ENCODE data around the gene SEZ6L.

Gene SEZ6L

GRCh38 chr22:26283330-26283729 is 114.1 kb downstream of the SEZ6L start:
- H3K9ac ChIP-seq: no peak overlapping the region
- H3K36me3 ChIP-seq (ENCODE audit: insufficient read depth): no peaks in the 10 kb centered on the region
- H3K4me2 ChIP-seq: no peak overlapping the region
- TF ChIP-seq CTCF (conservative IDR thresholded peaks at IDR 0.05; ENCODE audit: low read depth, low read length): no peak
- H3K79me2 ChIP-seq (ENCODE audit: insufficient read depth, low read depth): no peaks in the 10 kb centered on the region
- no peaks in the 10 kb centered on the region for H4K20me1 ChIP-seq (ENCODE audit: insufficient read depth)
- H3K27me3 ChIP-seq (ENCODE audit: insufficient read depth, low read depth): peaks cover 3% of the 10 kb centered on the region; the same call in 1 of the 2 replicates
- no peak overlapping the region for H3K4me3 ChIP-seq (IDR thresholded peaks at IDR 0.05; ENCODE audit: insufficient read depth, low read depth, low read length)
- no peak overlapping the region for H2AFZ ChIP-seq (ENCODE audit: low read depth)
- no peak overlapping the region for H3K27ac ChIP-seq
- H3K4me1 ChIP-seq (ENCODE audit: low read depth, poor library complexity, severe bottlenecking): no peaks in the 10 kb centered on the region

- H3K36me3 ChIP-seq (ENCODE audit: insufficient read depth): no peaks in the 10 kb centered on the region
- H3K9ac ChIP-seq: no peak overlapping the region
- no peak overlapping the region for H2AFZ ChIP-seq (ENCODE audit: low read depth)
- no peaks in the 10 kb centered on the region for H3K27me3 ChIP-seq (ENCODE audit: insufficient read depth, low read depth)
- H3K4me1 ChIP-seq (ENCODE audit: low read depth, poor library complexity, severe bottlenecking): no peaks in the 10 kb centered on the region
- H4K20me1 ChIP-seq (ENCODE audit: insufficient read depth): no peaks in the 10 kb centered on the region
- H3K4me2 ChIP-seq: no peak overlapping the region
- no peak overlapping the region for H3K27ac ChIP-seq
- no peak for TF ChIP-seq CTCF (conservative IDR thresholded peaks at IDR 0.05; ENCODE audit: low read depth, low read length)
- H3K79me2 ChIP-seq (ENCODE audit: insufficient read depth, low read depth): no peaks in the 10 kb centered on the region
- no peak overlapping the region for H3K4me3 ChIP-seq (IDR thresholded peaks at IDR 0.05; ENCODE audit: insufficient read depth, low read depth, low read length)
Observed at GRCh38 chr22:26285632-26286031, 116.4 kb downstream of the SEZ6L start.

- TF ChIP-seq CTCF (conservative IDR thresholded peaks at IDR 0.05; ENCODE audit: low read depth, low read length): no peak
- Histone ChIP-seq H3K27ac (no peak overlapping the region), H3K79me2 (ENCODE audit: insufficient read depth, low read depth) (no peaks in the 10 kb centered on the region), H3K9ac (no peak overlapping the region), H2AFZ (ENCODE audit: low read depth) (no peak overlapping the region), H3K4me2 (no peak overlapping the region), H3K4me1 (ENCODE audit: low read depth, poor library complexity, severe bottlenecking) (no peaks in the 10 kb centered on the region), H3K27me3 (ENCODE audit: insufficient read depth, low read depth) (no peaks in the 10 kb centered on the region), H4K20me1 (ENCODE audit: insufficient read depth) (no peaks in the 10 kb centered on the region), H3K36me3 (ENCODE audit: insufficient read depth) (no peaks in the 10 kb centered on the region), H3K4me3 (IDR thresholded peaks at IDR 0.05; ENCODE audit: insufficient read depth, low read depth, low read length) (no peak overlapping the region)
Observed at GRCh38 chr22:26286091-26286820, 117.0 kb downstream of the SEZ6L start.

- H3K27me3 ChIP-seq (ENCODE audit: insufficient read depth, low read depth): no peaks in the 10 kb centered on the region
- no peak overlapping the region for H3K9ac ChIP-seq
- no peak for TF ChIP-seq CTCF (conservative IDR thresholded peaks at IDR 0.05; ENCODE audit: low read depth, low read length)
- no peaks in the 10 kb centered on the region for H4K20me1 ChIP-seq (ENCODE audit: insufficient read depth)
- no peak overlapping the region for H3K4me3 ChIP-seq (IDR thresholded peaks at IDR 0.05; ENCODE audit: insufficient read depth, low read depth, low read length)
- no peak overlapping the region for H3K4me2 ChIP-seq
- no peaks in the 10 kb centered on the region for H3K79me2 ChIP-seq (ENCODE audit: insufficient read depth, low read depth)
- H3K4me1 ChIP-seq (ENCODE audit: low read depth, poor library complexity, severe bottlenecking): no peaks in the 10 kb centered on the region
- no peaks in the 10 kb centered on the region for H3K36me3 ChIP-seq (ENCODE audit: insufficient read depth)
- H3K27ac ChIP-seq: no peak overlapping the region
- no peak overlapping the region for H2AFZ ChIP-seq (ENCODE audit: low read depth)
Observed at GRCh38 chr22:26287382-26288225, 118.3 kb downstream of the SEZ6L start.

Data from KMS-11 (cell line).